SW 1271 (cell line): ENCODE measurements around the gene SMC1A.

Experiments
- DNase-seq, 2 experiments: peaks; one replicate each; lab custom pipeline; 2025; lab: John Stamatoyannopoulos, UW

The SMC1A gene

DNA sequence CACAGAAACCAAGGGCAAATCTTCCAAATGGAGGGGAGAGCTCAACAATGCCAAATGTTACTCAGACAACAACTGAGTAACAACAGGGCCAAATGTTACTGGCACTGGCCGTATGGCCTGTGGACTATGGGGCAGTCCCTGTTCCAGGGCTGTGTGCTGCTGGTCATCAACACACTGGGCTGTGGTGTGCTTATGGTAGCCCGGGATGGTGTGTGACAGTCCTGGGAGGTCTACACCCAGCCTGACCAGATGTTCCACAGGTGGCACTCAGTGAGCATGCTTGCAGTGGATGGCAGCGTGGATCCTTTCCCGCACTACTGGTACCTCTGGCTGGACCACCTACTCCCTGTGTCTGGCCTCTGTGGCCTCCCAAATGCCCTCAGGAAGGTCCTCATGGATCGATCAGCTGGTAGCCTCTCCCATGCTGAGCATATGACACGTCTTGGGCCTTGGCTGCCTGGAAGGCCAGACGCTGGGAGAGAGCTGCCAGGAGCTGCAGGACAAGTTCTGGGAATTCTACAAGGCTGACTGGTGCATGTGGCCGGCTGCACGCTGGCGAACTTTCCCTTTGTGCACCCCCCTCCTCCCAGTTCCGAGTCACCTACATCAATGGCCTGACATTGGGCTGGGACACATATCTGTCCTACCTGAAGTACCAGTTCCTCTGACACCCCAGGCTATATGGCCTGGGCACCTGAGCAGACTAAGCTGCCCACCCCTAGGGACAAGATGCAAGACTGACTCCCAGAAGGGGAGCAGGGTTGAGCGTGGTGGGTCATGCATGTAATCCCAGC is 81.4 kb downstream of the SMC1A start:
- DNase-seq = no peak

- no peak for DNase-seq
Measured at GRCh38 chrX:53337101-53337500, 85.4 kb downstream of the SMC1A start.

DNA sequence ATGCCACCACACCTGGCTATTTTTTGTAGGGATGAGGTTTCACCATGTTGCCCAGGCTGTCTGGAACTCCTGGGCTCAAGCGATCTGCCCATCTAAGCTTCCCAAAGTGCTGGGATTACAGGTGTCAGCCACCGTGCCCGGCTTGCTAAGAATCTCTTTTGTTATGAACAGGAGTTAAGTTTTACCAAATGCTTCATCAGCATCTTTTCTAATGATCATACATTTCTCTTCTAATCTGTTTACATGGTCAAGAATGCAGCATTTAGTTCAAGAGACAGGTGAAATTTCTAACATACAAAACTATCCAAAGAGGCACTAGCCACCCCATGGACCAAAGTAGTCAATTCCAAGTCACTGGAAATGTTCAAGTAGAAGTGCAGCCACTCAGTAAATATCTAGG is 88.6 kb downstream of the SMC1A start:
- DNase-seq = no peak

GRCh38 chrX:53332204-53332603 is 90.2 kb downstream of the SMC1A start:
- no peak for DNase-seq

- DNase-seq = no peak
Measured at GRCh38 chrX:53330331-53330730, 92.1 kb downstream of the SMC1A start.

DNA sequence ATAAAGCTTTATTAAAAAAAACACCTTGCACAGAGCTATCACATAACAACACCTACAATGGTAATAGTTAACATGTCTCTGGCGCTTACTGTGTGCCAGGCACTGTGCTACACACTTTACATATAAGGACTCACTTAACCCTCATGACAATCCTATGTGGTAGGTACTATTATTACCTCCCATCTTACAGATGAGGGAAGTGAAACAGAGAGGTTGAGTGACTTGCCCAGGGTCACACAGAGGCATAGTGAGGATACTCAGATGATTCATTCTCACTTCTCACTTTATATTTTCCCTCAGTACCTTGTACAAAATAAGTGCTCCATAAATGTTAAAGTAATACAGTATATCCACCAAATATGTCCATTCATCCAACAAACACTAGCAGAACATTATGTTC is 97.7 kb downstream of the SMC1A start:
- DNase-seq = no peak
